ENCODE measurements around the gene KLF18.
"Not testable (repeated sequence)": the region's sequence is repeated elsewhere in the genome, so short reads cannot be mapped to it uniquely, and the experiment has no call there.

KLF18 gene

GRCh38 chr1:44131411-44131810, 10.0 kb downstream of the KLF18 start:
- no peak overlapping the region for H3K4me3 ChIP-seq (ENCODE audit: control insufficient read depth, low read depth, low read length)
- DNase-seq (ENCODE audit: low read depth) = no peak
- TF ChIP-seq CTCF (IDR thresholded peaks at IDR 0.05; ENCODE audit: control insufficient read depth, insufficient read depth, low read depth, low read length, missing control alignments) = no peak

GRCh38 chr1:44129616-44130500, 11.6 kb downstream of the KLF18 start:
- no peak overlapping the region for H3K4me3 ChIP-seq (ENCODE audit: control insufficient read depth, low read depth, low read length)
- no peak for DNase-seq (ENCODE audit: low read depth)
- TF ChIP-seq CTCF (IDR thresholded peaks at IDR 0.05; ENCODE audit: control insufficient read depth, insufficient read depth, low read depth, low read length, missing control alignments) = no peak

- H3K4me3 ChIP-seq (ENCODE audit: control insufficient read depth, low read depth, low read length) = no peak overlapping the region
- no peak for DNase-seq (ENCODE audit: low read depth)
- TF ChIP-seq CTCF (IDR thresholded peaks at IDR 0.05; ENCODE audit: control insufficient read depth, insufficient read depth, low read depth, low read length, missing control alignments) = no peak
Measured at GRCh38 chr1:44120398-44120949, 21.0 kb downstream of the KLF18 start.

- no peak overlapping the region for H3K4me3 ChIP-seq (ENCODE audit: control insufficient read depth, low read depth, low read length)
- TF ChIP-seq CTCF (IDR thresholded peaks at IDR 0.05; ENCODE audit: control insufficient read depth, insufficient read depth, low read depth, low read length, missing control alignments) = no peak
- no peak for DNase-seq (ENCODE audit: low read depth)
Measured at GRCh38 chr1:44119525-44119924, 21.9 kb downstream of the KLF18 start.

GRCh38 chr1:44118682-44119081, 22.7 kb downstream of the KLF18 start, which contains the start of gene KLF17:
Gene KLF17 (plus strand): TSS chr1:44118821. CDS start chr1:44118908, 87 bp downstream.
- no peak for TF ChIP-seq CTCF (IDR thresholded peaks at IDR 0.05; ENCODE audit: control insufficient read depth, insufficient read depth, low read depth, low read length, missing control alignments)
- no peak for DNase-seq (ENCODE audit: low read depth)
- H3K4me3 ChIP-seq (ENCODE audit: control insufficient read depth, low read depth, low read length) = no peak within 1 kb of the TSS

GRCh38 chr1:44117272-44117671, 24.2 kb downstream of the KLF18 start:
- not testable (repeated sequence) for H3K4me3 ChIP-seq (ENCODE audit: control insufficient read depth, low read depth, low read length); DNase-seq (ENCODE audit: low read depth)

GRCh38 chr1:44114098-44114497, 27.3 kb downstream of the KLF18 start:
- TF ChIP-seq CTCF (IDR thresholded peaks at IDR 0.05; ENCODE audit: control insufficient read depth, insufficient read depth, low read depth, low read length, missing control alignments) = no peak
- H3K4me3 ChIP-seq (ENCODE audit: control insufficient read depth, low read depth, low read length) = no peak overlapping the region
- DNase-seq (ENCODE audit: low read depth) = no peak
